Measurements from ENCODE around the gene APH1B. TPM values are rescaled to one million over a fixed set of nuclear protein-coding genes. Genes with fewer than 3 reads are reported as not detected.
A peak's percentile ranks its signal among the peaks of the same experiment; 100 is the strongest.

The APH1B gene
- total and polyA plus RNA-seq, 2 donors (not counting 3 experiments of a cell fraction or from before 2014, with no cell fraction given): 14.6 to 24.6 TPM

- Histone ChIP-seq H3K4me2 (ENCODE audit: insufficient read depth, low read length) (no peak overlapping the region), H2AFZ (ENCODE audit: low read depth, low read length) (no peak overlapping the region), H3K9ac (replicated peaks; ENCODE audit: extremely low read depth, insufficient read depth, low read length) (no peak overlapping the region), H3K36me3 (ENCODE audit: control insufficient read depth in 2 of 2, extremely low read depth in 1 of 2, insufficient read depth in 2 of 2, low read length in 2 of 2) (no peaks in the 10 kb centered on the region), H3K4me1 (ENCODE audit: control insufficient read depth, extremely low read depth, insufficient read depth, low read length) (peaks cover 15% of the 10 kb centered on the region), H3K27ac (ENCODE audit: insufficient read depth, low read depth, low read length) (no peak overlapping the region), H3K9me3 (replicated peaks; ENCODE audit: control insufficient read depth, insufficient read depth, low read length) (no peaks in the 10 kb centered on the region), H3K27me3 (ENCODE audit: control insufficient read depth in 2 of 2, insufficient read depth in 2 of 2, low read length in 2 of 2) (no peaks in the 10 kb centered on the region), H4K20me1 (replicated peaks; ENCODE audit: control insufficient read depth, extremely low read depth, insufficient read depth, low read length) (no peaks in the 10 kb centered on the region), H3K4me3 (replicated peaks in 1 of 3; ENCODE audit: insufficient read depth in 1 of 3, low read depth in 1 of 3, low read length in 3 of 3) (no peak overlapping the region), H3K79me2 (ENCODE audit: control insufficient read depth, insufficient read depth, low read length) (no peaks in the 10 kb centered on the region), H3K9me1 (replicated peaks; ENCODE audit: control insufficient read depth, extremely low read depth, insufficient read depth, low read length) (no peaks in the 10 kb centered on the region)
- intact Hi-C loops (cut with micrococcal nuclease) (no loop called here), dilution Hi-C loops (cut with MboI; ENCODE audit: extremely low pct_ligation_motif_present, low sequenced_read_pairs) (no loop called here)
- FAIRE-seq (no peak), DNase-seq (ENCODE audit: low read depth, low spot score) (no peak)
- no peak for TF ChIP-seq CTCF (IDR thresholded peaks at IDR 0.05; ENCODE audit: extremely low read depth in 1 of 2, insufficient read depth in 1 of 2, low read depth in 1 of 2, low read length in 2 of 2)
- TF ChIP-seq POLR2AphosphoS5 (IDR thresholded peaks at IDR 0.05; ENCODE audit: insufficient read depth, low read depth, low read length): no peak
- no peak for TF ChIP-seq JUN (IDR thresholded peaks at IDR 0.05; ENCODE audit: borderline replicate concordance, insufficient read depth, insufficient read length, low read depth)
- no peak for TF ChIP-seq FOS (IDR thresholded peaks at IDR 0.05; ENCODE audit: borderline replicate concordance, insufficient read depth, low read length)
- no peak for TF ChIP-seq MAX (IDR thresholded peaks at IDR 0.05; ENCODE audit: insufficient read depth, insufficient read length)
- no TSS peak for BruUV-seq (replicated peaks)
- ChIA-PET POLR2A (no interaction called here), CTCF (interaction anchor here (1.0 to 3.5 kb wide), 5 partner anchors 11 to 94 kb away, joined by 3 to 10 read pairs (median 5); no protein-coding TSS in a partner anchor)
These were observed 31.1 kb downstream of the APH1B start for GRCh38 chr15:63308491-63308890.

GRCh38 chr15:63308947-63309346, 31.5 kb downstream of the APH1B start:
- CTCF ChIA-PET: interaction anchor here (1.1 to 3.5 kb wide), 4 partner anchors 11 to 94 kb away, joined by 3 to 10 read pairs (median 5); no protein-coding TSS in a partner anchor

More at GRCh38 chr15:63308947-63309346, 31.5 kb downstream of the APH1B start:
- BruUV-seq (replicated peaks): no TSS peak
- Histone ChIP-seq H3K4me1 (ENCODE audit: control insufficient read depth, extremely low read depth, insufficient read depth, low read length) (peaks cover 15% of the 10 kb centered on the region), H3K36me3 (ENCODE audit: control insufficient read depth in 2 of 2, extremely low read depth in 1 of 2, insufficient read depth in 2 of 2, low read length in 2 of 2) (no peaks in the 10 kb centered on the region), H3K79me2 (ENCODE audit: control insufficient read depth, insufficient read depth, low read length) (no peaks in the 10 kb centered on the region), H2AFZ (ENCODE audit: low read depth, low read length) (no peak overlapping the region), H3K27me3 (ENCODE audit: control insufficient read depth in 2 of 2, insufficient read depth in 2 of 2, low read length in 2 of 2) (no peaks in the 10 kb centered on the region), H3K9ac (replicated peaks; ENCODE audit: extremely low read depth, insufficient read depth, low read length) (no peak overlapping the region), H3K4me2 (ENCODE audit: insufficient read depth, low read length) (peak overlapping the region; percentile 69), H3K4me3 (replicated peaks in 1 of 3; ENCODE audit: insufficient read depth in 1 of 3, low read depth in 1 of 3, low read length in 3 of 3) (no peak overlapping the region), H3K9me3 (replicated peaks; ENCODE audit: control insufficient read depth, insufficient read depth, low read length) (no peaks in the 10 kb centered on the region), H3K27ac (ENCODE audit: insufficient read depth, low read depth, low read length) (peak overlapping the region; percentile 34), H3K9me1 (replicated peaks; ENCODE audit: control insufficient read depth, extremely low read depth, insufficient read depth, low read length) (no peaks in the 10 kb centered on the region), H4K20me1 (replicated peaks; ENCODE audit: control insufficient read depth, extremely low read depth, insufficient read depth, low read length) (no peaks in the 10 kb centered on the region)
- intact Hi-C loops (cut with micrococcal nuclease): no loop called here
- peak; percentile 4 for FAIRE-seq
- POLR2A ChIA-PET: no interaction called here
- dilution Hi-C loops (cut with MboI; ENCODE audit: extremely low pct_ligation_motif_present, low sequenced_read_pairs): no loop called here
- DNase-seq (ENCODE audit: low read depth, low spot score): peak; percentile 74
- TF ChIP-seq GATA2 (IDR thresholded peaks at IDR 0.05; ENCODE audit: insufficient read depth, insufficient read length, low read depth, low read length) (peak; percentile 42), MAX (IDR thresholded peaks at IDR 0.05; ENCODE audit: insufficient read depth, insufficient read length) (no peak)
